Activated naive CD4-positive, alpha-beta T cell treated with Interleukin-2 at 50 U/mL for 16 hours (primary cell): ENCODE results near the gene RHOU.
"Not testable (repeated sequence)": the region's sequence is repeated elsewhere in the genome, so short reads cannot be mapped to it uniquely, and the experiment has no call there.

ENCODE experiments used
- DNase-seq: peaks from one replicate; pipeline ENCODE4 v3.0.0-alpha.2; 2020

Gene RHOU

DNA sequence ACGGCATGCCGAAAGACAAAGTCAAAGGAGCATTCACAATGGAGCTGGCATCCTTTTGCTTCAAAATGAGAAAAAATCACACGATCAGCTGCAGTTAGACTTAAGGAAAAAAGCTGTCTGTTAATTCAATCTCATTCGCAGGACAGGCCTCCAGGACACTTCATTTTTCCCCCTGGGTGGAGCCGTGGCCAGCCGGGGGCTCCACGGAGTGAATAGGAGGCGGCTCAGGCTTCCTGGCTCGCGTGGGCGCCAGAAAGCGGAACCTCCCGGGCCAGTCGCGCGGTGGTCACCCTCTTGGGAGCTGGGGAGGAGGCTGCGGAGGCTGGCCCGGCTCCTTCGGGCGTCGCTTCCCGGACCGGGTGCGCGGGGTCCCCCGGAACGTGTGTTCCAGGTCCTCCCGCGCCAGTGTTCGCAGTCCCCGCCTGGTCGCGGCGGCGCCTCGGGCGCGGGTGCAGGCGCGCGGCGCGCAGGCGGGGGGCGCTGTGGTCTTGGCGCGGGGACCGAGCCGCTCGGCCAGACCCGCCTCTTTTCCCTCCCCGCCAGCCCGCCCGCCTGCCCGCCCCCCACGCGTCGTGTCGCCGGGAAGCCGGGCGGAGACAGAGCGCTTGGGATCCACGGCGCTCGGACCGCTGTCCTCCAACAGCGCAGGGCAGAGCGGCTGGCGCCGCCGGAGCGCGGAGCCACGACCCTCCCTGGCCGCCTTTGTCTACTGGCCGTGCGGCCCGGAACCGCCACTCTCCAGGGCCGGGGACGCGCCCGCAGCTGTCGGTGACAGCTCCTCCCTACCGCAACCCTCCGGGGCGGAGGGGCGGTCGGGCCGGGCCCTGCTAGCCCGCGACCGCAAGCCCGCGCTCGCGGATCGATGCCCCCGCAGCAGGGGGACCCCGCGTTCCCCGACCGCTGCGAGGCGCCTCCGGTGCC, at the start of gene RHOU:
TSS of gene RHOU (plus strand) at position 599 of the 921 bp plus-strand sequence. CDS start at position 863, 264 bp downstream.
- DNase-seq, result peak; percentile 71

DNA sequence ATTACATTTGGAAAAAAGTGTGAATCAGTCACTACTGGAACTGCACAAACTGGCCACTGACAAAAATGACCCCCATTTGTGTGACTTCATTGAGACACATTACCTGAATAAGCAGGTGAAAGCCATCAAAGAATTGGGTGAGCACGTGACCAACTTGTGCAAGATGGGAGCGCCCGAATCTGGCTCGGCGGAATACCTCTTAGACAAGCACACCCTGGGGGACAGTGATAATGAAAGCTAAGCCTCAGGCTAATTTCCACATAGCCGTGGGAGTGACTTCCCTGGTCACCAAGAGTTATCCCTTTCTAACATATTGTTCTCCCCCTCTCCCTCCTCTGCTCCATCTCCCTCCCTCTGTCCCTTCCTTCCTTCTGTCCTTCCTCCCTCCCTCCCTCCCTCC, 47.7 kb upstream of the RHOU start:
- no peak for DNase-seq

DNA sequence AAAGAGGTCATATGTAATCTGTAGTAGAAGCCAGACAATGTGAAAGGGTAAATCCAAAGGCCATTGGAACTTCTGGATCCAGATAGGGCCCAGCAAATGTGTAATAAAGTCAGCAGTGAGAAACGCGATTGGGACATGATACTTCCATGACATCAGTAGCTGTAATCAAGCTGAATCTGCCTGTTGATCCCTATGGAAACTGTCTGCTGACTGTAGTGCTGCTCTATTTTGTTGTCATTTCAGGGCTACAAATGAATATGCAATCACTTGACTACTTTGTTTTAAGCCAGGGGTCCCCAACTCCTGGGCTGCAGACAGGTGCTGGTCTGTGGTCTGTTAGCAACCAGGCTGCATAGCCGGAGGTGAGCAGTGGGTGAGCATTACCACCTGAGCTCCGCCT, 46.0 kb upstream of the RHOU start:
- no peak for DNase-seq

- DNase-seq, result no peak
Measured at GRCh38 chr1:228691211-228691610, 44.1 kb upstream of the RHOU start.

GRCh38 chr1:228691926-228692325, 43.4 kb upstream of the RHOU start:
- no peak for DNase-seq

GRCh38 chr1:228694447-228694846, 40.8 kb upstream of the RHOU start:
- not testable (repeated sequence) for DNase-seq

DNA sequence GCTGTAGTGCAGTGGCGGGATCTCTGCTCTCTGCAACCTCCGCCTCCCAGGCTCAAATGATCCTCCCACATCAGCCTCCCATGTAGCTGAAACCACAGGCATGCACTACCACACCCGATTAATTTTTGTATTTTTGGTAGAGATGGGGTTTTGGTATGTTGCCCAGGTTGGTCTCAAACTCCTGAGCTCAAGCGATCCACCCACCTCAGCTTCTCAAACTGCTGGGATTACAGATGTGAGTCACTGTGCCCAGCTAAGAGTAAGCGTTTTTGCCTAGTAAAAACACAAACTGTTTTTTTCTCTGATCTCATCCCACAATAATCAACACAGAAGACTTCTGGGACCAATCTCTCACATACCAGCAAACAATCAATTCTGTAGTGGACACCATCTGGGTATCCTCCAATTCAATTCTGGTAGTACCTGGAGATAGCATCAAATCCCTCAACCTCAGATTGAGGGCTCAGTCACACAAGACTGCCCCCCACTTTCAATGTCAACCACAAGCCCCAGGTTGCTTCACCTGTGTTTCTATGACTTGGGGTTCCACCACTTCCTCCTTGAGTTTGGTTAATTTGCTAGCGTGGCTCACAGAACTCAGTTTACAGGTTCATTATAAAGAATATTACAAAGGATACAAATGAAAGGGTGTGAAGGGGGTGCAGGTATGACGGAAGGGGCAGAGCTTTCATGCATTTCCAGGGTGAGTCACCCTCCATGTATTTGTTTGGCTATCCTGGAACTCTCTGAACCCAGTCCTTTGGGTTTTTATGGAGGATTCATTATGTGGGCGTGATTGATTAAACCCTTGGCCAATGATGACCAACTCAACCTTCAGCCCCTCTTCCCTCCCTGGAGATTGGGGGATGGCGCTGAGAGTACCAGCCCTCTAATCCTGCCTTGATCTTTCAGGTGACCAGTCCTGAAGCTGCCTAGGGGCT, 40.0 kb upstream of the RHOU start:
- no peak for DNase-seq

DNA sequence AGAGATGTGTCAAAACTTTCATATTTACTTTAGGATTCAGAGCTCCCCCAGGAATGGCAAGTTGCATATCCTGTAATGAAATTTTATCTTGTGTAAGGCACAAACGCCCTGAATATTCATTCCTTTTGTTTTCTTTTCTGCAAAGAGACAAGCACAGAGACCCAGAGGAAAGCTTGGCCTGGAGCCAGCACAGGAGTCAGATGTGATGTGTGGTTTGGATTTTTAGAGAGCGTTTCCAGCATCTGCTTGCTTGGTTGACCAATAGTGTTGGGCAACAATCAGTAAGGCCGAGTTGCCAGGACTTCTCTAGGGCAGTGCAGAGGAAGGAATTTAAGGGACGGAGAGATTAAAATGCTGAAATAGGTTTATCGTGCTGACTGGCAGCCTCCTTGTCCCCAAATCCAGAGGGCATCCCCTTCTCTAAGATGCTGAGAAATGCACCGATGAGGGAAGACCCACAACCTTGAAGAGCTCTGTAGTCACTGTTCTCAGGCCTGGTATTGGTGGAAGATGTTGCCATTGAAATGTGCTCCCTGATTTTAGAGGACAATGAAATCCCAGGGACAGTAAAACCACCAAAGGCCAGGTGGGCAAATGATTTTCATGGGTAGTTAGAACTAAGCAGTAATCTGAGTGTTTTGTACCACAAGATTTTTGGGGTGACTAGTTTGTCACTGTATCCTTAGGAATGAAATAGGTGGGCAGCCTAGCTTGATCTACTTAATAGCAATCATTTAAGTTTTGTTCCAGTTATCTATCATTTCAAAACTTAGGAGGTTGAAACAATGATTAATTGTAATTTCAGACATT, 37.9 kb upstream of the RHOU start:
- DNase-seq, result no peak

GRCh38 chr1:228698017-228698329, 37.3 kb upstream of the RHOU start:
- no peak for DNase-seq

DNA sequence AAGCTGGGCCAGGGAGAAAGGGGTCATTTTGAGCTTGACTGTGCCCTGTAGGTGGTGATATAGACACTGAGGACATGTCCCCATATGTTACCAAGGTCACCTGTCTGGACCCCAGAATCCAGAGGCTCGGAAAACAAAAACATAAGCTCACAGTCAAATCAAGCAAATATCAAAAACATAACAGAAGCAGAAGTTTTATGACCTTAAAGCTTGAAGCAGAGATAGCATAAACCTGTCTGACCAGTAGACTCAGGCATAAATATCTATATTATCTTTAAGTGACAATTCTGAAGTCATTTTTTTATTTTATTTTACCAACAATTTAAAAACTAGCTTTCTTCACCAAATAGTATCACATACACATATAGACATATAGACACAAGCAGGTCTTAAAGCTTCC, 32.8 kb upstream of the RHOU start:
- DNase-seq, result no peak

GRCh38 chr1:228706305-228706704, 29.0 kb upstream of the RHOU start:
- DNase-seq, result no peak

DNA sequence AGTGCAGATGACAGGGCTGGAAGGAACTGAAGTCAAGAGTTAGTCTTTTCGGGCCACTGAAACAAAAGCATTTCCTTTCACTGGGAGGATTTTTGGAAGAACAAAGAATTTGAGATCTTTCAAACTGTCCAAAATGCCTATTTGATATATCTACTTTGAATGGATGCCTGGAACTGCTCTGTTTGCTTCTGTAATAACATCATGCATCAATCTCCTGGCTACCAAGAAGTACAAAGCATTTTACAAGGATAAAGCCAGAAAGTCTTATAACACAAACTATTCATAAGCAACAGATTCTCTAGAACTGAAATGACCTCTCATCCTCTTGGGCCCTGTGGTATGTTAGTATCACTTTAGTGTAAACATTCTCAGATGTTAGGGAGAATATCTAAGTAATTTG, 18.2 kb upstream of the RHOU start:
- DNase-seq, result no peak

GRCh38 chr1:228721407-228721806, 13.9 kb upstream of the RHOU start:
- no peak for DNase-seq

- no peak for DNase-seq
Measured at GRCh38 chr1:228723287-228723686, 12.0 kb upstream of the RHOU start.

GRCh38 chr1:228723921-228724320, 11.4 kb upstream of the RHOU start:
- no peak for DNase-seq

DNA sequence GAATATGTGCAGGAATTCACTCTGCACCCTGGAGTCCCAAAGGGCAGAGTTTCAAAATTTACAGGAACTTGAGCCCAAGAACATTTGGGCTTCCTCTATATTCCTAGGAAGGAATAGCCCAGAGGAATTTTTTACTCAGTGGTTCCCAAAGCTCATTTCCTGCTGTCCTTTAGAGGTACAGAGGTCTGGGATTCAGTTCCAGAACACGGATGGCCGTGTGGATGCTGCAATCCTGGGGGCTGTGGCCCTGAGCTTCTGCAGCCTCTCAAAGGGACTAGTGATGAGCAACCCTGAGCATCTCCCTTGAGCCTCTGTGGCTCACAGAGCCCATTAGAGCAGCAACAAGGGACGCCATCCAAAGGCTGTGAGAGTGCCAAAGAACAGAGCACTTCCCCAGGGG, 10.1 kb upstream of the RHOU start:
- DNase-seq, result no peak

DNA sequence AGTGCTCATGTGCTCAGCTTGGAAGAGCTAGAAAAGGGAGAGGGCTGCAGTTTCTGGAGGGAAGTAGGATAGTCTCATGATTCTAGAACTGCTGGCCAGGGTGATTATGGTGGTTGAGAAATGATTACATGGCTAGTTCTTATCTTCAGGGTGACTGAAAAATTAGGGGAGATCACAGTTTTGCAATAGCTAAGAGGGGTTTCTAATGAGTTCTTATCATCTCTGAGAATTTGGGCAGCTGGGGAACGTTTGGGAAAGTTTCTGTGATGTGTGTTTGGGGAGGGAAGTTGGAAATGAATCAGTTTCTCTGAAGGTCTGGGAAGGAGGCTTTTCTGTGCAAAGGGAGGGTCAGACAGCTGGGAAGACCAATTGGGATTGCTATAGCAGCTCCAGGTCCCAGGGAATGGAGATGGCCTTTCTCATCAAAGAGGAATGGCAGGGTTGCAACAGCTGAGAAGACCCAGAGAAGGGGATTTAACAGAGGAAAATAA, 7.6 kb upstream of the RHOU start:
- no peak for DNase-seq

- DNase-seq, result no peak
Measured at GRCh38 chr1:228732426-228732825, 2.9 kb upstream of the RHOU start.

DNA sequence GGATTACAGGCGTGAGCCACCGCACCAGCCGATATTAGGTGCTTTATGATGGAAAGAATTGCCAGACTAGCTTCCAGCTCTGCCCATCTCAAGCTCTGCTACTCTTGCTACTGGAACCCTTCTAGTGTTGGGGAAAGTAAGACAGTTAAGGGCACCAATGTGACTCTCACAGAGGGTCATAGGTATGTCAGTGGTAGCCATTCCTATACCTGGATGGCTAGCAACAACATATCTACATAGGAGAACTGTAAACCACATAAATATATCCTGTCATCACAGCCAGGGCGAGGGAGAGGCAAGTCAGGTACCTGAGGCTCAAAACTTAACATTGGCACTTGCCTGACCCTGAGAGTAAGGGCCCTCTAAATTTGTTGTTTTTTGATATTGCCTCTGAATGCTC, 1.7 kb upstream of the RHOU start:
- no peak for DNase-seq

GRCh38 chr1:228735871-228736586, 750 bp downstream of the RHOU start:
- DNase-seq, result peak; percentile 27

DNA sequence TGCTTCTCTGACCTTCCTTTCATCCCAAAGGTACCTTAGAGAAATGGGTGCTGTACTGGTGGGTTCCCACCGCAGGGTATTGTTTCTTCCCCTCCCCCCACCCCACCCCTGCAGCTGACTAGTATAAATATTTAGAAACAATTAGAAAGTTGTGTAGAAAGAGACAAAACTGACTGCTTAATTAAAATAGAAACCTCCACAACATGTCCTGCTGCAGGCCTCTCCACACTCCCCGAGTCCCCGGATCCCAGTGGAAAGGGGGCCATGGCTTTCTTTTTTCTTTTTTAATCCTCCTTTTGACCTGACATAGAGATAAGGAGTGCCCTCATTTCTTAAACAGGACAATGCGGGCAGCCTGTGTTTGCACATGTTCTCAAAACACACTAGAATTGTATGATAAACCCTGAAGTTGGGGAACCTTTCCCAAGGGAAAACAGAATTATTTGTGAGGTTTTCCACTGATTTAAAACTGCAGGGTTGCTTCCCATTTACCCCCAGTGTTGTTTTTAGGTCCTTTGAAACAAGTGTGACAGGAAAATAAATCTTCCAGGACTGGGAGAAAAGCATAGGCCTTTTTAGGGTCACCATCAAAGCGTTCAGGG, 1.7 kb downstream of the RHOU start:
- DNase-seq, result no peak

GRCh38 chr1:228737601-228738041, 2.3 kb downstream of the RHOU start:
- DNase-seq, result no peak
